Activated CD4-positive, CD25-positive, alpha-beta regulatory T cell treated with anti-CD3 and anti-CD28 coated beads, Interleukin-2, amount 50 U/mL, for 24 hours (primary cell): ENCODE data around the gene DPP4.

Source experiments
- ATAC-seq, 2 donors: fragments of 150-1000 bp; cut with Tn5 transposase; one replicate each; pipeline ENCODE4 v1.10.0; 2021; ENCODE audit warnings: mild to moderate bottlenecking in 1 of 2, moderate library complexity in 1 of 2

The DPP4 gene

DNA sequence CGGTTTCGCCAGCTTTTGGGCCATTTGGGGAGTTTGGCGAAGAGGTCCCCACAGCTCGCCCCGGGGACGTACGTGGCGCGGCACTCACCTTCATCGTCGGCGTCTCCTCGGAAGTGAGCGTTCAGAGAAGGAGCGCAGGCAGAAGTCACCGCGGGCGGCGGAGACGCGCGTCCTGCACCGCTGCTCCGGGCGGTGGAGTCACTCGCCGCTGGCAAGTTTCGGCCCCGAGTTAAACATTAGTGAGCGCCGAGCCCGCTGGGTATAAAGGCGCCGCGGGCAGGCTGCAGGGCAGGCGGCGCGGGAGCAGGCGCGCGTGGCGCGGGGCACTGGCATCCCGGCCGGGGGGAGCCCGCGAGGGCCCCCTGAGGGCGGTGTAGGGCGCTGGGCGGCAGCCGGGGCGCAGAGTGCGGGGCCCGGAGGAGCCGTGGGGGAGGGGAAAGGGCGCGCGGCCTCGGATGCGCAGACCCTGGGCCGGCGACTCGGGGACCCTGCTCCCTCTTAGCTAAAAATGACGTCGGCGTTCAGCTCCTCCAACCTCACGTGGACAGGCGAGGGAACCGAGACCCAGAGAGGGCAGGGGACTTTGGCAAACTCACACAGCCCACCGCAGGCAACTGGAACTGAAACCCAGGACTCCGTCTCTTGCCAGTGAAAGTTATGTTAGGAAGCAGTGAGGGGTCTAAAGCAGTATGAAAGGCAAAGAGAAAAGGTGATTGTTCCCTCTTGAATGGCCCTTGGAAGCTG, at the start of gene DPP4:
DPP4 (minus strand) TSS at position 328 of the 744 bp plus-strand sequence; CDS start at position 94, 234 bp downstream.
- ATAC-seq, result peak; percentile 59 to 70

DNA sequence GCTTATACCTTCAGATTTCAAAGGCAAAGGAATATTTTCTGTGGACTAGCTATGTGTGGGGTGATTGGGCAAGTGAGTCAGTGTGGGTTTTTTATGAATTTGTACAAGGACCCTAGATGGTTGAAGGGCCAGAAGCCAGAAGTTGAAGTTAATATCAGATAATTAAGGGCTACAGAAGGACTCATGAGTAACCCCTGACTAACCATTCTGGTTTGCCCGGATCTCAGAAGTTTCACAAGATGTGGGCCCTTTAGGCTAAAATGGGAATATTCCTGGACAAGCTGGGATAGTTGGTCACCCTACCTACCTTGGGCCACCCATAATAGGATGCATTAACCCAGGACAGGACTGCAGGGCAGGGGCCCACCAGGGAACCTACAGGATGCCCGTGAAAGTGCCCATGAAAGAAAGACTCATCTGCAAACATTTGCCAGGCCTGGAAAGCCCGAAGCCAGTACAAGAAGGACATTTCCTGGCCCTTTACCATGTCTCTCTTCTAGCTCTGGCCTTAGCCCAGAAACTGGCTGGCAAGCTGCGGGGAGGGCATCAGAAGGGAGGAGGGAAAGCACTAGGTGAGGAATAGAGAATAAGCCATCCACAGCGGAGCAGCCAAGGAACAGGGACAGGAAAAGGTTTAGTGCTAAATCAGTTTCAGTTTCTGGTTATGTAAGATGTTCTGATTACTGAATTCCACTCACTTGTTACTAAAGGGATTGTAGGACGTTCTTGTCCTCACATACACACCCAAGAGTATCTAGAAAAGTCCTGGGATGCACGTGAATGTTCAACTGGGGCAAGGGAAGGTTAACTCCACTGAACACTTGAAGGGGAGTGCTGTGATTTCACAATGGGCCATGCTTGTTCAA, 44.4 kb upstream of the DPP4 start:
- ATAC-seq, result no peak

DNA sequence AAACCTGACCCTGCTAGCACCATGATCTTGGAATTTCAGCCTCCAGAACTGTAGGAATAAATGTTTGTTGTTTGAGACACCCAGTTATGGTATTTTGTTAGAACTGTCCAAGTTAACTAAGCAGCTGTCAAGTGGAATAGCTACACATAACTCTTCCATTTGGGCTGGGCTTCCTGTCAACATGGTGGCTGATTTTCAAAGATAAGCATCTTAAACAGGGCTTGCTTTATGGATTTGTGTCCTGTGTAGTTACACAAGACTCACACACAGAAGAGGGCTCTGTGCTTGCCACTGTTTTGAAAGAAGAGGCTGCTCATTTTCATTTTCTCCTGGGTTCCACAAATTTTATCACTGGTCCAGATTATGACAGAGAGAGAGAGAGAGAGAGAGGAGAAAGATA, 42.3 kb upstream of the DPP4 start:
- ATAC-seq, result no peak

DNA sequence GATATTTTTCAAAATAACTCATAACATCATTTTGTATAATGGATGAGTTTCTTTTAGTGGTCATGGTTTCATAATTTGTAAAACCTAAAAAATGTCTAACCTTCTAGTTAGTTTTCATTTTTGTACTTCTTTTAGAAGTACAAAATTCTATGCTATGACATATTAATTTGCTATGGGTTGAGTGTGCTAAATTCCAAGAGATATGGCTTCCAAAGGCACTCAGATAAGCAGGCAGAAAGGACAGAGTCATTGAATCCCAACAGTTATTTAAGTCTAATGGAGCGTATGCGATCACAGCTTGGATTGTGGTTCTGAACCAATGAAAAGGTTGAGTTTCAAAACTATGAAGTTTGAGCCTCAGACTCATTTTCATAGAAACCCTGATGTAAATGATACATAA, 41.1 kb upstream of the DPP4 start:
- no peak for ATAC-seq

DNA sequence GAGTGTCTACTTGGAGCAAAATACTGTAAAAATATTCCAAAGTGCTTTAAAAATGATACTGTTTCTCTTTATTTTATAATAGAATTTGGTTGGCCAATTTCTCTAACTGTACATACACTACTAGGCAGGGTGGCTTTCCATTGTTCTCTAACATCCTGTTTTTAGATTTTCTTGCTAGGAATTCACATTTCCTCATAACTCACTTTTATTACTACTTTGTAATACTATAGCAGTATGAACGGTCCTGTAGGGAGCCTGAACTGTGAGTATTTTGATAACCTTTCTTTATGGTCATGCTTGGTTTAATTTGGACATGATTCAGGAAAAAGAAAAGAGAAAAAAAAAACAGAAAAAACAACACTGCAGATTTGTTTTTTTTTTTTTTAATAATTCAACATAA, 40.3 kb upstream of the DPP4 start:
- no peak for ATAC-seq

DNA sequence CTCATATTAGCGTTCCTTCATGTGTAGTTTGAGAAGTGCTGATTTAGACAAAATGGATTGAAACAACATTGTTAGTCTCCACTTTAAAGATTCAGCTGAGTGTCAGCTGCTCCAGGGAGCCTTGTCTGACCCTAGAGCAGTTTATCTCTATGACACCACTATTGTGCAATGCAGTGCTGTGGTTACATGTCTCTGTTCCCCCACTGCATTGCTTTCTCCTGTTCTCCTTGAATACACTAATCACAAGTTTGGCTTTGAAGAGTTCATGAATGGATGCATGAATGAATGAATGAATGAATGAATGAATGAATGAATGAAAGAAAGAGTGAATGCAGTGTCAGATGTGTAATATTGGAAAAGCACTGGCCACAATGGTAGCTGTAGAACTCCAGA, 39.8 kb upstream of the DPP4 start:
- no peak for ATAC-seq

DNA sequence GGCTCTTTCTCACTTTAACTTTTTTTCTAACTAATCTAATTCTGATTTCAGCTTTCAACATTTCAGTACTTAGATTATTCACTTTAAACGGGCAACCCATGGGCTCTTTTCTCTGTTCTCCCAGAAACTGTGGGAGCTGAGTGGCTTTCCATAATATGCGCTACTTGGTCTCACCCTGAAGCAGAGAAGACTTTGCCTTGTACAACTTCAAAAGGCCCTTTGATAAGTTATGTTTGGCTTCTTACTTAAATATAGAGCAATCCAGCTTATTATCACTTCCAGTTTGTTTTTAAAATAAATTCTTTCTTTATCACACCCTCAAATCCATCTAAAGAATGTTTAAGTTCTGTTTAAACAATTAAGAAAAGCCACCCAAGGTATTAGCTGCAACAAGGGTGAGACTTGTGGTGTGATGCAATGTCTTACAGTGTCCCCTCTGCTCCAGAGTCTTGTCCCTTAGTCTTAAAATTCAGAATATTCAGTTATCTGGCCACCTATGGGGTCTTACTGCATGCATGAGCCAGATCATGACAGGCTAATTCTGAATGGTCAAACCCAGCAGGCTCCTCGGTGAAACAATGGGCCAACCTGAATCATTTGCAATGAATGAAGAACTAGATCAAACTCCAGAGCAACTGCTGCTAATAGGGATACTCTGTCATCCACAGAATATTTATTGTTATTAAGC, 39.2 kb upstream of the DPP4 start:
- no peak for ATAC-seq

DNA sequence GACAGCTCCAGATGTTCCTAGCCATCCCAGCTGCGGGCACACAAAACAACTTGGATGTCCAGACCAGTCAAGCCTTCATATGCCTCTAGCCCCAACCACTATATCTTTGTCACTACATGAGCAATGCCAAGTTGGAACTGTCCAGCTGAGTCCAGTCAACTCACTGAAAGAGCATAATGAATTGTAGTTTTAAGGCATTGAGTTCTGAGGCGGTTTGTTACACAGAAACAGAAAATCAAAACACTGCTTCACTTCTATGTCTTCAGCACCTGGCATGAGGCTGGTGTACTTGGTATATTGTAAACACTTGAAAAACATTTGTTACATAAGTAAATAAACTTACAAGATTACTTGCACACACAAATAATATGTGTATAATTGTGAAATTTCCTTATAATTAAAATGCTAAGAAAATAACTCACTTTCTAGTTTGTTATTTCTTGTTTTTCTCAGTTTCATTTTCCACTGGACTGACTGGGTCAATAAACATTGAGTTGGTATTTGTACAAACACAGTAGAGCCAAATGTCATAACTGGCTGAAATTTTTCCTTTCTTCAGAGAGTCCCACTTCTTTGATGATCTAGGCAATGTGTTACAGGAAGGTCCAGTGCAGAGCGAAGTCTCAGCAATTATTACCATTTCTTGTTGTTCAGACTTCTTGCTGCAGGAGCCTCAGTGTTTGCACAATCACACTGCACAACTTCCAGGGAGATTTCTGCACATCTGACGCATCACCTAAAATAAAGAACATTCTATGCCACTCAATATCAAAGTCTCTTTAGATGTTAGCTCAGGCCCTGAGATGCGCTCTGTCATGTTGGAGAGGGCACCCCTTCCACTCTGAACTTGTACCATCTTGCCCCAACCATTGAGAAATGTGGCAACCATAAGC, 38.2 kb upstream of the DPP4 start:
- ATAC-seq, result no peak

DNA sequence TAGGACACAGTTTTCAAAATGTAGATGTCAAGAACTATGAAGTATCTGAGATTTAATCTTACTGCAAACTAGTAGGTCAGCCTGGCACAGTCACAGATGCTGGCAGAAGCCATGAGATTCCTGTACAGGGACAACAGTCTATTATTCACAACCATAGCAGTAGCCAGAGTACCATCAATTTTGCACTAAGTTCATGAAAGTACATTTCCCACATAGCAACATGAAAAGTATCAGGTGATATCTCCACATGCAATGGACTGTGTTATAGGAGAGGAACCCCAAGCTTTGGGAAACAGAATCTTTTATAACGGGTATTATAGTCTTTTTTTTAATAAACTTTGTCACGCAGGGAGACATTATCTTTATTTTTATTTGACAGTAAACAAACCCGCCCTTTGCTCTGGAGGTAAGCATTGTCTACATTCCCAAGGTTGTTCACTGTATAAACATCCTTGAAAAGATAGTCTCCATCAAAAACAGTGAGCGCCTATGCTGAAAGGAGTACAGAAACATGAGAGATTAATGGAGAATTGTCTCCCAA, 33.4 kb upstream of the DPP4 start:
- ATAC-seq, result no peak

DNA sequence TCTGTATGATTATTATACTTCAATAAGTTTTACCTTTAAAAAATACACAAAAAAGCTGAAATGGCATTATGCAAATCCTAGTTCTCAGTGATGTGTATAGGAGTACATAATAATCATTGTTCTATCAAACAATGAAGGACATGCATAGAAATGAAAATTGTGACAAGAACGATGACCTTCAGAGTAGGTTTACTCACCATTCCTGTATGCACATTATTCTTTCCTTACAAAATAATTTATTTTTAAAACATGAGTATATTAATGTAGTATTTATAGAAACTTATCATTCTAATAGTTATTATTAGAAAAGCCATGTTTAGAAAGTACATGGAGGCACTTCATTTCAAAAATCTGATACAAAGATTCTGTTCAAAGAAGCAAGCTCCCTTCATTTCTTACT, 32.7 kb upstream of the DPP4 start:
- no peak for ATAC-seq

DNA sequence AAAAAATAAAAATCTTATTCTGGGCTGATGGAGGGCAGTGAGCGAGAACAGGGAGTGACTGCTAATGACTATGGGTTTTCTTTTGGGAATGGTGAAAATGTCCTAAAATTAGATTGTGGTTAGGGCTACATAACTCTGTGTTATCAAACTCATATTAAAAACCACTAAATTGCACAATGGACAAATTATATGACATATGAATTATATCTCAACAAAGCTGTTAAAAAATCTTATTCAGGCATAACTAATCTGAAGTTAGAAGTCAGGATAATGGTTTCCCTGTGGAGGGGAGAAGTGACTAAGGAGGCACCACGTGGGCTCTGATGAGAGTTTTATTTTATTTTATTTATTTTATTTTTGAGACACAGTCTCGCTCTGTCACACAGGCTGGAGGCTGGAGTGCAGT, 32.1 kb upstream of the DPP4 start:
- no peak for ATAC-seq

DNA sequence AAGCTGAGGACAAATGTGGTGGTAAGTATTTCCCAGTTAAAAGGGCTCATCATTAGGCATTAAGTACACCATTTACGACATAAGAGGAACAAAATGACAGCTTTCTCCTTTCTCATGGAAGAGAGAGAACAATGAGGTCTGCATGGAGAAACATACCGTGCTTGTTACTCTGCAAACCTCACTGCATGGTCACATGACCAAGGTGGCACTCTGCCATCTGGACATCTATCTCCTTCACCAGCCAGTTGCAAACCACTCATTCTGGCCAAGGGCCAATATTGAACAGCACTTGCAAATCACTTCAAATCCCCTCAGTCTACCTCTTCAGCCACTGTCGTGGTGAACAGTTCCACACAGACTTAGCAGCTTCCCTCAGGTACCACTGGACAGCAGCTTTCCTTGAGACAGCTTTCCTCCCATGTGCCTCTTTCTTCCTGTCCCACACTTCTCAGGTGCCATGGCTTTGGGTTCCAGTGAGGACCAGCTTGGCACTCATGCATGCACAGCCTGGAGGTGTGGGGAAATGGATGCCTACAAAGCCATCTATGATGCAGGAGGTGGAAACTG, 29.5 kb upstream of the DPP4 start:
- no peak for ATAC-seq

DNA sequence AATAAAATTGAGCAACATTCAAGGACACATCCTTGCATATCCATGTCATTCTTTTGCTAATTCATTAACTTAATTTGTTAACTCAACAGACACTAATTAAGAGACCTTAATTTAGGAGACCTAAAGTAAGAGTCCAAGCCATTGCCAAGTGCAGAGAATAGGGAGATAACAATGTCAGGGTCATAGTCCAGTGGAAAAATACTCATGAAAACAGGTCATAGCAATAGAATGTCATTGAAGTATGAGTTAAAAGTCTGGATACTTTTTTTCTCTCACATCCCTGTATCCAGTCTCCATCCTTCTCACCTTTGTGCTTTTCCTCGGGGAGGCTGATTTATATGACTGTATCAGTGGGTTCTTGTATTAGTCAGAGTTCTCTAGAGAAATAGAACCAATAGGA, 26.6 kb upstream of the DPP4 start:
- no peak for ATAC-seq

DNA sequence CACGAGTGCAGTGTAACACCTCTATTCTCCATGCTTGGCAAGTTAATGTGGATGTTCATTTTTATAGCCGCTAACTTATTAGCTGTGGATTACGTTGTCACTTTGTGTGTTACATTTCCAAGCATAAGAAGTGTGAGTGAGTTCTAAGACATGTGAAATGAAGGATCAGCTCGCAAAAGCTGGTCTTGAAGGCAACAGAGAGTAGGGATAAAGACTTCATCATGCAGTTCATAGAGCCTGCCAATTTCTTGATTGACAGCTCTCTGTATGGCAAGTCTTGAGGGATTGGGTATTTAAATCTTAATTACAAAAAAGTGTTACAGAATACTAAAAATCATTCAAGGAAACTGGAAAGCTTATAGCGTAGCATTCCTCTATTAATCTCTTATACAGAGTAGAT, 25.8 kb upstream of the DPP4 start:
- no peak for ATAC-seq

DNA sequence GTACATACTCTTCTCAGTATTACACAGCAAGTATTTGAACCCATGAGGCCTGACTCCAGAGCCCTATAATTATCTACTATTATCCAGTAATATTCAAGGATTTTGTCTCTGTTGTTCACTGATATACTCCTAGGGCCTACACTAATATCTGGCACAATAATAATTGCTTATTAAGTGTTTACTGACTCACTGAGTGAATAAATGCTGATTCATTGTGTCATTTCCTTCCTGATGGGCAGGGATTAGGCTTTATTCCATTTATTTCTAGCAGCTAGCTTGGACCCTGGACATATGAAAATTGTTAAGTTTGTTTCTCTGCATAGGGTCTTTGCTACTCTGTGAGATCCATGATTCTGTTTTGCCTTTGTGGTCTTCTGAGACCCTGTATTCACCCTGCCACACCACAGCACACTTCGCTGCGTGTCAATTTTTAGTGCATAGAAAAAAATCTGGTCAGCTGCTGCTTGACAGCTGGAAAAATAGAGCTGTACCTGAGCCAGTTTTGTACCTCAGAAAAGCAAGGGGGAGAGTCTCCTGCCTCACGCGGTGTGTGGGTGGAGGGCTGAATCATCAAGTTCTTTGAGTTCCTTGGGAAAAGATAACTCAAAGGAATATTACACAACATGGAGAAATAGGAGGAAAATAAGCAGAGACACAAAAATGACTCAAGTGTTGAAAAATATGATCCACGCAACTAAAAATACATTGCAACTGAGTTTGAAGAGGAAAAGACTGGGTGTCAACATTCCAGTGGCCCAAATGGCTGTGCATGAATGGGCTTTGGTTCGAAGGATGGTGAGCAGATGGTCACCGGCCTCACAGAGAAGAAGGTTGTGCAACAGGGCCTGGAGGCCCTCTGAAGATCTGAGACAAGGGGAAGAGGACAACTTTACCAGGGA, 18.9 kb upstream of the DPP4 start:
- no peak for ATAC-seq

DNA sequence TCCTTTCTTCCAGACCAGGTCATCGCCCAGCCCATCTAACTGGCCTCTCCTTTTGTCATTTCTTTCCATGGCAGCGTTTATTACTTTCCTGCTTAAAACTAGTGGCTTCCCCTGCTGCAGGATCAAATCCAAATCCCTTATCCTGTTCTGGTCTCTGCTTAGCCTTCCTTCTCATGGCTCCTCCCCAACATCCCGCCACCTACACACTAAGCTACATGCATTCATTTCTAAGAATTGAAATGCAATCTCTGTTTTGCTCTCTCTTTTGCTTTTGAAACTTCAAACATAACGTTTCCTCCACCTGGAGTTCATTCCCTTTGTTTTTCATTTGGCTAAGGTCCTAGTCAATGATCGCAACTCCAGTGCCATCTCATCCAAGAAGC, 18.0 kb upstream of the DPP4 start:
- no peak for ATAC-seq

DNA sequence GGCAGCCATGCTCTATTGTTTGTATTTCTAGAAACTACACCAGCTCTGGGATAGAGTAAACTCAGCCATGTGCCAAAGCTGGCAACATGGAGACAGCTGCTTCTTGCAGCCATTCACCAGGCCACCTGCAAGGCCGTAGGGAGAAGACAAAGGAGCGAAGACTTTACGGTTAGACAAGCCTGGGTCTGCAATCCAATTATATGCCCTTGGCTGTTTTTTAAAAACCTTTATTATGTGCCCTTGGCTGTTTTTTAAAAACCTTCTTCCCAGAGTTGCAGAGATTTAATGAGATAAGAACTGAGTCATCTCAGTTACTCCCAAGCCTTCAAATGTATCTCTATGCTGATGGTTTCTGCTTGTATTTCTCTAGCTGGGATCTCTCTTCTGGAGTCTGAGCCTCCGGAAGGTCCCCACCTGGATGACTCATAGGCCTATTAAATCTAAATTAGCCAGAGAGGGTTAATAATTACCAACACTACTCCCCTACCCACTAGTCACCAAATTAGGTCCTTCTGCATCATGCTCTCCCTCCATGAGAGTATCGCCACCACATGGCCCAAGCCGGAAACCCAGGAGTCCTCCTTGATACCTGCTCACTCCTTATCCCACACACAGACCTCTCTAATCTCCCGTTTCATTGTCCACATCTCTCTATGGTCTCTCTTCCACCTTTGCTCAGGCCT, 17.5 kb upstream of the DPP4 start:
- ATAC-seq, result no peak

DNA sequence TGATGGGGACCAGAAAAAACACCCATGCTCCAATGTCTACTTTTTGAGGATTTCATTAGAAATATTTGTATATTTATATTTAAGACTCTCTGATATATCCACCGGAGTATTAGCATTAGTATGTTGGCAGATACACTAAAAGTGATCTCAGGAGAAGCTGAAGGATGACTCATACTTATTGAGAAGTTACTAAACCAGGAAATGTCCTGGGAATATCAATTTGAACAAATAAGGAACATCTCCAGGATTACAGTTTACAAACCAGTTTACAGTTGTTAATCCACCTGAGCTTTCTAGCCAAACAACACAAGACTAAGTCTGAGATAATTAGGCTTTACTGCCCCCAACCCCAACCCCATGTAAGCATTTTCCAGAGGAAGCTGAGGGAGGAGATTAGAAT, 16.1 kb upstream of the DPP4 start:
- no peak for ATAC-seq

DNA sequence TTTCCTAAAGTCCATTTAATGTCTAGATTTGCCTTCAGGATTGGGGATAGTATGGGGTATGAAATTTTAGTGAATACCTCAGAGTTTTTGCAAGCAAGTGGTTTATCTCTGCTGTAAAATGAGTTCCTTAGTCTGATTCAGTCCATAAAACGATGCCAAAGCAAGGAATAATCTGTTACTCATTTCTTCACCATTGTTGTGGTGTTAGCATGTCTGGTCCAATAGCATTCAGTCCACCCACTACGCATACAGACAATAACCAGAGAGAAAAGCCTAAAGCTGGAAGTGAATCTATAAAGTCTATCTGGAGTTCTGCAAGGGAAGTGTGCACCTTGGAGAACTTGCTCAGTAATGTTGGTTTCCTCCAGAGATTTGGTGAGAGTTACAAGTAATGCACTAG, 12.9 kb upstream of the DPP4 start:
- no peak for ATAC-seq
